Measurements from ENCODE around the gene FGF7.

DNA sequence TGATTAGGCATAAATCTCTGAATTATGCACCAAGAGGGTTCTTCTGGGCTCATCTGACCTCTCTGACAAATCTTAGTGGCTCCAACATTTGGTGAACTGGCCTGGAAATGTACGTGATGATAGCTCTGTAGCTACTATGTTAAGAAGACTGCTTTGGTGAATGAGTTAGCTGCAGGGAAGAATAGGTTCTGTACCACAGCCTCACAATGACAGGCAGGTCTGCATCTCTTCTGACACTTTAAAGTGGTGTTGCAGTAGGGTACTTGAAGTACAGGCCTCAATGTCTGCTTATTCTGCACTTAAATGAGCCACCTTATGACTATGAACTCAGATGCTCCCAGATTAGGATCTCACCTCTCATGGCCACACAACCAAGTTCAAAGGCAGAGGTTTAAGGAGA, 7.0 kb downstream of the FGF7 start:
- TF ChIP-seq, protein P1, sequence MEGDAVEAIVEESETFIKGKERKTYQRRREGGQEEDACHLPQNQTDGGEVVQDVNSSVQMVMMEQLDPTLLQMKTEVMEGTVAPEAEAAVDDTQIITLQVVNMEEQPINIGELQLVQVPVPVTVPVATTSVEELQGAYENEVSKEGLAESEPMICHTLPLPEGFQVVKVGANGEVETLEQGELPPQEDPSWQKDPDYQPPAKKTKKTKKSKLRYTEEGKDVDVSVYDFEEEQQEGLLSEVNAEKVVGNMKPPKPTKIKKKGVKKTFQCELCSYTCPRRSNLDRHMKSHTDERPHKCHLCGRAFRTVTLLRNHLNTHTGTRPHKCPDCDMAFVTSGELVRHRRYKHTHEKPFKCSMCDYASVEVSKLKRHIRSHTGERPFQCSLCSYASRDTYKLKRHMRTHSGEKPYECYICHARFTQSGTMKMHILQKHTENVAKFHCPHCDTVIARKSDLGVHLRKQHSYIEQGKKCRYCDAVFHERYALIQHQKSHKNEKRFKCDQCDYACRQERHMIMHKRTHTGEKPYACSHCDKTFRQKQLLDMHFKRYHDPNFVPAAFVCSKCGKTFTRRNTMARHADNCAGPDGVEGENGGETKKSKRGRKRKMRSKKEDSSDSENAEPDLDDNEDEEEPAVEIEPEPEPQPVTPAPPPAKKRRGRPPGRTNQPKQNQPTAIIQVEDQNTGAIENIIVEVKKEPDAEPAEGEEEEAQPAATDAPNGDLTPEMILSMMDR (IDR thresholded peaks at IDR 0.05): no peak
- no peak for TF ChIP-seq POLR2A (IDR thresholded peaks at IDR 0.05)
